Muscle layer of colon (tissue), 2 donors: ENCODE results near the gene AEBP2.
A peak's percentile ranks its signal among the peaks of the same experiment; 100 is the strongest.
"Not testable (repeated sequence)": the region's sequence is repeated elsewhere in the genome, so short reads cannot be mapped to it uniquely, and the experiment has no call there.

ENCODE experiments used
- H3K27ac ChIP-seq: one replicate; pipeline ENCODE4 v1.7.0; 2013; ENCODE audit warnings: low read depth, mild to moderate bottlenecking, low read length, moderate library complexity
- H3K27me3 ChIP-seq, 2 donors: one replicate each; pipeline ENCODE4 v1.7.0; 2013; ENCODE audit warnings: low read length in 2 of 2, mild to moderate bottlenecking in 2 of 2; ENCODE audit not compliant: insufficient read depth in 2 of 2, control insufficient read depth in 1 of 2
- H3K36me3 ChIP-seq: one replicate; pipeline ENCODE4 v1.7.0; 2013; ENCODE audit warnings: mild to moderate bottlenecking, low read length; ENCODE audit not compliant: insufficient read depth
- H3K4me1 ChIP-seq: one replicate; pipeline ENCODE4 v1.7.0; 2013; ENCODE audit warnings: mild to moderate bottlenecking, low read length; ENCODE audit not compliant: insufficient read depth
- H3K4me3 ChIP-seq, 2 donors: one replicate each; pipeline ENCODE4 v1.7.0; 2013; ENCODE audit warnings: low read length in 2 of 2, low read depth in 1 of 2, mild to moderate bottlenecking in 1 of 2, moderate library complexity in 1 of 2
- H3K9ac ChIP-seq: one replicate; pipeline ENCODE4 v1.7.0; 2013; ENCODE audit warnings: low read length
- H3K9me3 ChIP-seq: one replicate; pipeline ENCODE4 v1.7.0; 2013; ENCODE audit warnings: mild to moderate bottlenecking, low read length
- donor health status: abdominal sarcoma.
- donor health status: Adenocarcinoma of cecum.

AEBP2 gene

GRCh38 chr12:19429491-19429890, 9.8 kb upstream of the AEBP2 start:
- not testable (repeated sequence) for H3K4me3 ChIP-seq, H3K4me1 ChIP-seq, H3K27me3 ChIP-seq, H3K9ac ChIP-seq, H3K36me3 ChIP-seq, H3K9me3 ChIP-seq, H3K27ac ChIP-seq

GRCh38 chr12:19430988-19431387, 8.3 kb upstream of the AEBP2 start:
- Histone ChIP-seq H3K9ac (no peak overlapping the region), H3K4me1 (no peaks in the 10 kb centered on the region), H3K4me3 (no peak overlapping the region), H3K27ac (no peak overlapping the region), H3K9me3 (no peaks in the 10 kb centered on the region), H3K36me3 (no peaks in the 10 kb centered on the region), H3K27me3 (no peaks in the 10 kb centered on the region)

- no peak overlapping the region for H3K27ac ChIP-seq
- no peak overlapping the region for H3K9ac ChIP-seq
- no peak overlapping the region for H3K4me3 ChIP-seq
- no peaks in the 10 kb centered on the region for H3K4me1 ChIP-seq
- no peaks in the 10 kb centered on the region for H3K9me3 ChIP-seq
- H3K36me3 ChIP-seq = no peaks in the 10 kb centered on the region
- H3K27me3 ChIP-seq = no peaks in the 10 kb centered on the region
These were observed 7.6 kb upstream of the AEBP2 start for GRCh38 chr12:19431407-19432308.

DNA sequence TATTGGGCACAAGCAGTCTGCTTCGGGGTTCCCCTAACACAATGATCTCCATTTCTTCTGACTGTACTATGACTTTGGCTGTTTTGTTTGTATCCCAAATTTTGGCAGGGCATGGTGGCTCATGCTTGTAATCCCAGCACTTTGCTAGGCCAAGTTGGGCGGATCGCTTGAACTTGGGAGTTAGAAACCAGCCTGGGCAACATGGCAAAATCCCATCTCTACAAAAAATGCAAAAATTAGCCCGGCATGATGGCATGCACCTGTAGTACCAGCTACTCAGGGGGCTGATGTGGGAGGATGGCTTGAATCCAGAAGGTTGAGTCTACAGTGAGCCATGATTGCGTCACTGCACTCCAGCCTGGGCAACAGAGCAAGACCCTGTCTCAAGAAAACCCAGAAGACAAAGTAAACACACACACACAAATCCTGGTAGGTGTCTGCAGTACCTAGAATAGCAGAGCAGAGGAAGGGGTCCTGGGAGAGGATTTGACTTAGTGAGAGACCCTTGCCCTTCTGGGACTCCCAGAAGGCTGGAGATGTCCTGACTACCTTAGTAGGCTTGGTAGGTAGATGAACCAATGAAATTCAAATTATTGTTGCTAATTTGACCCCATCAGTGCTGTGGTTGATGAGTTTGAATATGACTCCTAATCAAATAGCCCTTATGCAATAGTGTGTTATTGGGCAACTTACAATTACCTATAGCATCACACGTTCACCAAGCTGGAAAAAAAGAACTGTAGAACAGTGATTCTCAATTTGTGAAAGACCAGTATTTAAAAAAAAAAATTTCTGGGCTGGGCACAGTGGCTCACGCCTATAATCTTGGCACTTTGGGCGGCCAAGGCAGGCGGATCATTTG, 6.8 kb upstream of the AEBP2 start:
- H3K27me3 ChIP-seq = no peaks in the 10 kb centered on the region
- no peaks in the 10 kb centered on the region for H3K9me3 ChIP-seq
- no peaks in the 10 kb centered on the region for H3K36me3 ChIP-seq
- no peaks in the 10 kb centered on the region for H3K4me1 ChIP-seq
- no peak overlapping the region for H3K9ac ChIP-seq
- H3K4me3 ChIP-seq = no peak overlapping the region
- H3K27ac ChIP-seq = no peak overlapping the region

DNA sequence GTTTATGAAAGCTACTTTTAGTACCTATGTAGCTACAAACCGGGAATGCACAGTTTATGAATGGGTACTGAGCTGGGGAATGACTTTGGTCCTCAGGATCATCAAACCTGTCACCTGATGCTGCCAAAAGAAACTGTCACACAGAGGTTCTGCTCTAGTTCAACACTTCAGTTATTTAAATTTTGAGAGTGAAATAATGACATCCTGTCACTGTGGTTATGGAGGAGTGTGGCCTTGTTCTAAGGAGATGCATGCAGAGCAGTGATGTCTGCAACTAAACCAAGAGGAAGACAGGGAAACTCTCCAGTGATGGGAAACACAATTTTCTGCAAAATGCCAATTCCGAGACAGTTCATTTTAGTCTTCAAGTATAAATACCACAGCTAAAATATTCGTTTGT, 4.8 kb upstream of the AEBP2 start:
- H3K36me3 ChIP-seq = no peaks in the 10 kb centered on the region
- H3K9ac ChIP-seq = no peak overlapping the region
- H3K9me3 ChIP-seq = no peaks in the 10 kb centered on the region
- no peak overlapping the region for H3K4me3 ChIP-seq
- H3K4me1 ChIP-seq = no peaks in the 10 kb centered on the region
- H3K27me3 ChIP-seq = no peaks in the 10 kb centered on the region
- no peak overlapping the region for H3K27ac ChIP-seq

DNA sequence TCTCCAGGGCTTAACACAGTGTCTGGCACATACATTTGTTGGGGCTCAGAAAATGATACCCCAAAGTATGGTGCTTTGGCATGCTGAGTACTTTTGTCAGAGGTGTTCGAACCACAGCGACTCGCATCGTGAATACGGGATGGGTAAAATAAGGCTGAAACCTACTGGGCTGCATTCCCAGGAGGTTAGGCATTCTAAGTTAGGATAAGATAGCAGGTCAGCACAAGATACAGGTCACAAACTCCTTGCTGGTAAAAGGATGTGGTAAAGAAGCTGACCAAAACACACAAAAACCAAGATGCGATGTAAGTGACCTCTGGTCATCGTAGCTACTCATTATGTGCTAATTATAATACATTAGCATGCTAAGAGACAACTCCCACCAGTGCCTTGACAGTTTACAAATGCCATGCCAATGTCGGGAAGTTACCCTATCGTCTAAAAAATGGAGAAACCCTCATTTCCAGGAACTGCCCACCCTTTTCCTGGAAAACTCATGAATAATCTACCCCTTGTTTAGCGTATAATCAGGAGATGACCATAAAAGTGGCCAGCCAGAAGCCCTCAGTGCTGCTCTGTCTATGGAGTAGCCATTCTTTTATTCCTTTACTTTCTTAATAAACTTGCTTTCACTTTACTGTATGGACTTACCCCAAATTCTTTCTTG, 3.3 kb upstream of the AEBP2 start:
- Histone ChIP-seq H3K4me3 (no peak overlapping the region), H3K27me3 (no peaks in the 10 kb centered on the region), H3K9me3 (no peaks in the 10 kb centered on the region), H3K36me3 (no peaks in the 10 kb centered on the region), H3K27ac (no peak overlapping the region), H3K9ac (no peak overlapping the region), H3K4me1 (no peaks in the 10 kb centered on the region)

- H3K9me3 ChIP-seq = no peaks in the 10 kb centered on the region
- no peak overlapping the region for H3K9ac ChIP-seq
- peaks cover 5% of the 10 kb centered on the region for H3K4me1 ChIP-seq
These were observed 2.4 kb upstream of the AEBP2 start for GRCh38 chr12:19436931-19437330.

DNA sequence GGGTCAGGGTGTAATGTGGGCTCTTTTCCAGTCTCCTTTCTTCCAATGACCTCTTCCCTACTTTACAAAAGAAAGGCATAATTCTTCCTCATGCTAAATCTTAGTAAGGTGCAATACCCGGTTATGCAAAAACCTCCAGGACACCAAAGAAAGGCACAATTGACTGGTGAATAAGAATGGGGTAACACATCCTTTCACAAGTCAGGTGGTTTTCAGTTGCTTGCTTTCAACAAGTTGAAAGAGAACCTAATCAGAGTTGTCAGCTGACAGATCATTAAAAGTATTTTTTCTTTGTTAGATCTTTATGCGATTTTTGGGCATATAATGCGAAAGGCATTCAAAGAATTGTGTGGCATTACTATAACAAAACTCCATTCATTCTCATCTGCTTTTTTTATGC, 1.3 kb upstream of the AEBP2 start:
- Histone ChIP-seq H3K9me3 (no peaks in the 10 kb centered on the region), H3K9ac (no peak overlapping the region), H3K27me3 (no peaks in the 10 kb centered on the region), H3K4me1 (peaks cover 9% of the 10 kb centered on the region), H3K36me3 (no peaks in the 10 kb centered on the region), H3K27ac (no peak overlapping the region), H3K4me3 (no peak overlapping the region)

More at GRCh38 chr12:19436931-19437330, 2.4 kb upstream of the AEBP2 start:
- H3K27me3 ChIP-seq = no peaks in the 10 kb centered on the region
- no peak overlapping the region for H3K4me3 ChIP-seq
- no peaks in the 10 kb centered on the region for H3K36me3 ChIP-seq
- no peak overlapping the region for H3K27ac ChIP-seq

DNA sequence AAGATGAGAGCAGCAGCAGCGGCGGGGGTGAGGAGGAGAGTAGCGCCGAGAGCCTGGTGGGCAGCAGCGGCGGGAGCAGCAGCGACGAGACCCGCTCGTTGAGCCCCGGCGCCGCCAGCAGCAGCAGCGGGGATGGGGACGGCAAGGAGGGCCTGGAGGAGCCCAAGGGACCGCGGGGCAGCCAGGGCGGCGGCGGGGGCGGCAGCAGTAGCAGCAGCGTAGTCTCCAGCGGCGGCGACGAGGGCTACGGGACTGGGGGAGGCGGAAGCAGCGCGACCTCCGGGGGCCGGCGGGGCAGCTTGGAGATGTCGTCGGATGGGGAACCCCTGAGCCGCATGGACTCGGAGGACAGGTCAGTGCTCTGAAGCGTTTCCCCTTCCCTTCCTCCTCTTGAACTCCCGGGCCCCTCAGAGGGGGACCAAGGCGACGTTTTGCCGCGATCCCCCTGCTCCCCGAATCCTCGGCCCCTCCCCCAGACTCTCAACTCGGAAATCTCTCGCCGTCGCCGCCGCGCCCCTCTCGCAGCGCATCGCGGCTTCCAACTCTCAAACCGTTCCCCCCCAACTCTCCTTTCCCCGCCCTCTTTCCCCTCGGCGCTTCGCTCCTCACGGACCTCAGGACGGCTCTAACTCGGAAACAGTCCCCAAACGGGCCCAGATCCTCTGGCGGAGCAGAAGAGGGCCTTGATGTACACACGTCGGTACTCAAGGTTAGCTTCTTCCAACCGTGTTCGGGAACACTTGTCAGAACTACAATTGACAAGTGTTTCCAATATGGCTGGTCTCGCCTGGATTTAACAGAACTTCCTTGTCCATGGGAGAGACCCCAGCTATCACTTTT, 947 bp downstream of the AEBP2 start:
- Histone ChIP-seq H3K36me3 (no peaks in the 10 kb centered on the region), H3K27ac (peak overlapping the region; percentile 96), H3K27me3 (no peaks in the 10 kb centered on the region), H3K4me3 (peak overlapping the region; percentile 87 to 88), H3K4me1 (peaks cover 16% of the 10 kb centered on the region), H3K9ac (peak overlapping the region; percentile 52), H3K9me3 (no peaks in the 10 kb centered on the region)

DNA sequence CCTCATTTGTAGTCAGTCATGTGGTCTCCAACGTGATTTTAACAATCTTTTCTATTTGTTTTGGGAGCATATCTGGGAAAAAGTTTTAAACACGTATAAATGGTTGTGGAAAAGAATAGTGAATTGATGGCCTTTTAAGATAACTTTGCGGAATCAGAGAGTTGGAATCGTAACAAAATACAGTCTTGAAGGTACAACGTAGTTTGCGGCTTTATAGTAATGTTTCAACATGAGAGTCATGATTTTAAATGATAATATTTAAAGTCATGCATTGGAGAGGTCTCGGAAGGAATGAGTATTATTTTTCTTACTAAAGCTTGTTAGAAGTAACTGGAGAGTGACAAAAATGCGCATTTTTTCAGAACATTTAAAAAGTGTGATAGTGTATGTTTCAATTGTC, 1.6 kb downstream of the AEBP2 start:
- Histone ChIP-seq H3K9me3 (no peaks in the 10 kb centered on the region), H3K4me1 (peaks cover 16% of the 10 kb centered on the region), H3K36me3 (no peaks in the 10 kb centered on the region), H3K27ac (peak overlapping the region; percentile 96), H3K27me3 (no peaks in the 10 kb centered on the region), H3K9ac (peak overlapping the region; percentile 52), H3K4me3 (peak overlapping the region; percentile 87 to 88)
